RPMI8226 (cell line): ENCODE data around the gene NHS.
A peak's percentile ranks its signal among the peaks of the same experiment; 100 is the strongest.
"Not testable (repeated sequence)": the region's sequence is repeated elsewhere in the genome, so short reads cannot be mapped to it uniquely, and the experiment has no call there.

ENCODE experiments used
- DNase-seq: peaks from one replicate; pipeline ENCODE4 v3.0.0-alpha.2; 2015

The NHS gene

GRCh38 chrX:17553961-17554482, 179.0 kb downstream of the NHS start:
- DNase-seq = no peak

- DNase-seq = no peak
These were observed 179.9 kb downstream of the NHS start for GRCh38 chrX:17554914-17555313.

- no peak for DNase-seq
These were observed 180.8 kb downstream of the NHS start for GRCh38 chrX:17555846-17556245.

- no peak for DNase-seq
These were observed 184.9 kb downstream of the NHS start for GRCh38 chrX:17559728-17560379.

GRCh38 chrX:17560385-17560784, 185.4 kb downstream of the NHS start:
- no peak for DNase-seq

GRCh38 chrX:17563076-17563475, 188.1 kb downstream of the NHS start:
- no peak for DNase-seq

- DNase-seq = no peak
These were observed 188.5 kb downstream of the NHS start for GRCh38 chrX:17563515-17563914.

GRCh38 chrX:17564689-17565409, 189.8 kb downstream of the NHS start:
- DNase-seq = no peak

- DNase-seq = no peak
These were observed 191.7 kb downstream of the NHS start for GRCh38 chrX:17566740-17567139.

GRCh38 chrX:17567187-17567586, 192.2 kb downstream of the NHS start:
- DNase-seq = no peak

- no peak for DNase-seq
These were observed 192.8 kb downstream of the NHS start for GRCh38 chrX:17567821-17568220.

GRCh38 chrX:17568804-17569203, 193.8 kb downstream of the NHS start:
- not testable (repeated sequence) for DNase-seq

- no peak for DNase-seq
These were observed 204.0 kb downstream of the NHS start for GRCh38 chrX:17579026-17579425.

GRCh38 chrX:17580539-17581152, 205.6 kb downstream of the NHS start:
- no peak for DNase-seq

- no peak for DNase-seq
These were observed 206.6 kb downstream of the NHS start for GRCh38 chrX:17581641-17582040.

GRCh38 chrX:17584248-17584681, 209.3 kb downstream of the NHS start:
- DNase-seq = no peak

- no peak for DNase-seq
These were observed 210.0 kb downstream of the NHS start for GRCh38 chrX:17585006-17585405.

- DNase-seq = no peak
These were observed 212.4 kb downstream of the NHS start for GRCh38 chrX:17587366-17587765.

- DNase-seq = no peak
These were observed 213.3 kb downstream of the NHS start for GRCh38 chrX:17588303-17588702.

GRCh38 chrX:17590892-17591740, 216.1 kb downstream of the NHS start:
- DNase-seq = peak; percentile 66

- no peak for DNase-seq
These were observed 216.7 kb downstream of the NHS start for GRCh38 chrX:17591741-17592110.

GRCh38 chrX:17592117-17592516, 217.1 kb downstream of the NHS start:
- no peak for DNase-seq

- no peak for DNase-seq
These were observed 219.7 kb downstream of the NHS start for GRCh38 chrX:17594693-17595092.
